SK-N-SH treated with all-trans-retinoic acid at 6 μM for 48 hours (cell line): ENCODE results near the gene BIN1.
A peak's percentile ranks its signal among the peaks of the same experiment; 100 is the strongest.

Experiments used
- ATAC-seq: fragments of 200-7000 bp; cut with Tn5 transposase; 3 replicates; pipeline ENCODE4 v1.9.1; 2020; ENCODE audit warnings: mild to moderate bottlenecking, moderate library complexity
- ARNTL ChIP-seq: fragments of 450-650 bp; formaldehyde crosslinking; IDR thresholded peaks from 2 replicates; pipeline ENCODE4 v1.5.0; 2020; ENCODE audit warnings: low read depth, mild to moderate bottlenecking, moderate library complexity, borderline replicate concordance
- CREB5 ChIP-seq: fragments of 250-450 bp; sonication (Bioruptor Pico); IDR thresholded peaks from 2 replicates; pipeline ENCODE4 v1.5.1; 2020; ENCODE audit warnings: low read depth, mild to moderate bottlenecking, moderate library complexity
- CSDC2 ChIP-seq: fragments of 250-450 bp; sonication (Bioruptor Pico); IDR thresholded peaks from 2 replicates; pipeline ENCODE4 v1.5.0; 2020; ENCODE audit warnings: mild to moderate bottlenecking, moderate library complexity
- CSRNP3 ChIP-seq: fragments of 250-450 bp; sonication (Bioruptor Pico); IDR thresholded peaks from 2 replicates; pipeline ENCODE4 v1.5.1; 2021; ENCODE audit warnings: mild to moderate bottlenecking, moderate library complexity
- ESRRG ChIP-seq: fragments of 250-450 bp; sonication (Bioruptor Pico); IDR thresholded peaks from 2 replicates; pipeline ENCODE4 v1.6.1; 2021; ENCODE audit warnings: mild to moderate bottlenecking
- GLIS3 ChIP-seq: fragments of 250-450 bp; sonication (Bioruptor Pico); IDR thresholded peaks from 2 replicates; pipeline ENCODE4 v1.5.0; 2020; ENCODE audit warnings: mild to moderate bottlenecking, moderate library complexity
- ISL1 ChIP-seq: fragments of 250-450 bp; sonication (Bioruptor Pico); IDR thresholded peaks from 2 replicates; pipeline ENCODE4 v2.1.2; 2022; ENCODE audit warnings: mild to moderate bottlenecking, moderate library complexity
- OSR1 ChIP-seq: fragments of 250-450 bp; sonication (Bioruptor Pico); IDR thresholded peaks from 2 replicates; pipeline ENCODE4 v1.8.0; 2022; ENCODE audit warnings: moderate library complexity, mild to moderate bottlenecking, inconsistent platforms
- PATZ1 ChIP-seq: fragments of 250-450 bp; sonication (Bioruptor Pico); IDR thresholded peaks from 2 replicates; pipeline ENCODE4 v1.8.0; 2020; ENCODE audit warnings: mild to moderate bottlenecking, moderate library complexity, borderline replicate concordance
- PPARA ChIP-seq: fragments of 250-450 bp; sonication (Bioruptor Pico); IDR thresholded peaks from 2 replicates; pipeline ENCODE4 v1.5.0; 2020; ENCODE audit warnings: mild to moderate bottlenecking, borderline replicate concordance
- RARB ChIP-seq: fragments of 250-450 bp; sonication (Bioruptor Pico); IDR thresholded peaks from 2 replicates; pipeline ENCODE4 v1.8.0; 2021; ENCODE audit warnings: mild to moderate bottlenecking, moderate library complexity
- SNAI2 ChIP-seq: fragments of 250-450 bp; sonication (Bioruptor Pico); IDR thresholded peaks from 2 replicates; pipeline ENCODE4 v1.5.0; 2020; ENCODE audit warnings: mild to moderate bottlenecking, moderate library complexity
- TCF4 ChIP-seq: fragments of 250-450 bp; sonication (Bioruptor Pico); IDR thresholded peaks from 2 replicates; pipeline ENCODE4 v1.8.0; 2021; ENCODE audit warnings: mild to moderate bottlenecking, moderate library complexity, borderline replicate concordance
- TOX ChIP-seq: fragments of 250-450 bp; sonication (Bioruptor Pico); IDR thresholded peaks from 2 replicates; pipeline ENCODE4 v1.8.0; 2021; ENCODE audit warnings: mild to moderate bottlenecking, moderate library complexity, borderline replicate concordance
- TSHZ2 ChIP-seq: fragments of 250-450 bp; sonication (Bioruptor Pico); IDR thresholded peaks from 2 replicates; pipeline ENCODE4 v1.5.0; 2020; ENCODE audit warnings: mild to moderate bottlenecking, moderate library complexity
- ZC3H10 ChIP-seq: fragments of 250-450 bp; sonication (Bioruptor Pico); IDR thresholded peaks from 2 replicates; pipeline ENCODE4 v1.5.1; 2021; ENCODE audit warnings: mild to moderate bottlenecking, moderate library complexity
- ZFP3 ChIP-seq: fragments of 250-450 bp; sonication (Bioruptor Pico); IDR thresholded peaks from 2 replicates; pipeline ENCODE4 v1.5.0; 2020; ENCODE audit warnings: mild to moderate bottlenecking, moderate library complexity
- ZFP30 ChIP-seq: fragments of 450-650 bp; formaldehyde crosslinking; IDR thresholded peaks from 2 replicates; pipeline ENCODE4 v1.5.0; 2022; ENCODE audit warnings: mild to moderate bottlenecking, moderate library complexity
- ZNF565 ChIP-seq: fragments of 450-650 bp; formaldehyde crosslinking; conservative IDR thresholded peaks from 2 replicates; pipeline ENCODE4 v1.5.0; 2020; ENCODE audit warnings: low read depth, mild to moderate bottlenecking, moderate library complexity
- ZNF70 ChIP-seq: fragments of 450-650 bp; formaldehyde crosslinking; IDR thresholded peaks from 2 replicates; pipeline ENCODE4 v1.5.0; 2020; ENCODE audit warnings: mild to moderate bottlenecking, moderate library complexity
- ZNF8 ChIP-seq: fragments of 450-650 bp; formaldehyde crosslinking; IDR thresholded peaks from 2 replicates; pipeline ENCODE4 v1.5.0; 2020; ENCODE audit warnings: mild to moderate bottlenecking, moderate library complexity

Gene BIN1

GRCh38 chr2:127105656-127106456, 1.1 kb downstream of the BIN1 start:
- ATAC-seq = peak; percentile 38
- 0 out of 2 replicates have a peak, but pooled peaks have one; percentile 13 for TF ChIP-seq TSHZ2 (CRISPR knock-in tag)
- TF ChIP-seq TOX (CRISPR knock-in tag) = no peak

GRCh38 chr2:127104881-127105655, 1.9 kb downstream of the BIN1 start:
- ATAC-seq = no peak
- TF ChIP-seq ZFP3 (CRISPR knock-in tag) (no peak), TCF4 (no peak), PATZ1 (CRISPR knock-in tag) (no peak), ZFP30 (CRISPR knock-in tag) (no peak)

- ATAC-seq = no peak
- no peak for TF ChIP-seq ISL1 (CRISPR knock-in tag)
- TF ChIP-seq ARNTL = no peak
- no peak for TF ChIP-seq OSR1 (CRISPR knock-in tag)
- no peak for TF ChIP-seq ZFP30 (CRISPR knock-in tag)
- TF ChIP-seq TSHZ2 (CRISPR knock-in tag) = no peak
- TF ChIP-seq ZC3H10 = no peak
- TF ChIP-seq PATZ1 (CRISPR knock-in tag) = no peak
- no peak for TF ChIP-seq CREB5 (CRISPR knock-in tag)
- TF ChIP-seq ZNF70 (CRISPR knock-in tag) = no peak
- TF ChIP-seq ZNF565 (CRISPR knock-in tag) = no peak
- TF ChIP-seq GLIS3 (CRISPR knock-in tag) = no peak
- no peak for TF ChIP-seq PPARA (CRISPR knock-in tag)
- TF ChIP-seq SNAI2 (CRISPR knock-in tag) = no peak
- TF ChIP-seq ESRRG (CRISPR knock-in tag) = no peak
- no peak for TF ChIP-seq ZNF8
- TF ChIP-seq RARB (CRISPR knock-in tag) = no peak
- no peak for TF ChIP-seq CSRNP3 (CRISPR knock-in tag)
- TF ChIP-seq CSDC2 = no peak
- TF ChIP-seq, all 23 proteins: peak for 0
Observed at GRCh38 chr2:127104166-127104660, 2.7 kb downstream of the BIN1 start.
